ENCODE data around the gene USP2. TPM values are rescaled to one million over a fixed set of nuclear protein-coding genes. Genes with fewer than 3 reads are reported as not detected.

USP2 gene
- polyA plus RNA-seq, 1 experiment = 0.27 TPM

DNA sequence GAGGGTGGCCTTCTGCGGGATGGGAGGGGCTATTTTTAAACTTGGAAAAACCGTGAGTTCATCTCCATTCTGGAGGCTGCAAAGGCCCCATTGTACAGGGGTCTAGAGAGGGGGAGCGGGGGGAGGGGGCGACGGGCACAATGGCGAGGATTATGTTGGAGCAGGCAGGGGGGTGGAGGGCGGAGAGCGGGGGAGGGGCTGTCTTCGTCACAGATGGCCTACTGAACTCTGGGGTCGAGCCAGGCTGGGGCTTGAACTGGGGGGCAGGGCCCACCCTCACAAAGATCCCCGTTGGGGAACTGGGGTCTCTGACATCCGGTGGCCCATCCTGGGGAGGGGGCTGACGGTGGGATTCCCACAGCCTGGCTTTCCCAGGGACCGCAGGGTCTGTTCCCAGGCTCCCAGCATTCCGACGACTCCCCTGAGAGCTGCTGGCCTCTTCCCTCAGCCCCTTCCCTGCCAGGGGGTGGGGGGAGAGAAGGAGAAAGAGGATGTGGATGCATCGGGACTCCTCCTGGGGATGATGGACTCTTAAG is 61.2 kb downstream of the USP2 start:
- DNase-seq (ENCODE audit: low read depth) = no peak
- Histone ChIP-seq H3K36me3 (ENCODE audit: control insufficient read depth, insufficient read depth, low read length) (no peaks in the 10 kb centered on the region), H3K4me3 (ENCODE audit: low read depth, low read length) (peak overlapping the region; percentile 22), H3K27me3 (ENCODE audit: control insufficient read depth, insufficient read depth, low read length) (peaks cover 2% of the 10 kb centered on the region)
- ChIA-PET CTCF (interaction anchor here (0.9 to 8.7 kb wide), 11 partner anchors 8 to 154 kb away, joined by 3 to 146 read pairs (median 4); partner anchors contain the start of gene C1QTNF5), POLR2A (interaction anchor here (1.0 kb wide), 1 partner anchor 98 kb away, joined by 4 read pairs; no protein-coding TSS in a partner anchor)
- no peak for TF ChIP-seq CTCF (IDR thresholded peaks at IDR 0.05; ENCODE audit: insufficient read depth, low read depth, low read length)

GRCh38 chr11:119319700-119320239 is 61.7 kb downstream of the USP2 start:
- DNase-seq (ENCODE audit: low read depth) = no peak
- Histone ChIP-seq H3K27me3 (ENCODE audit: control insufficient read depth, insufficient read depth, low read length) (peaks cover 2% of the 10 kb centered on the region), H3K36me3 (ENCODE audit: control insufficient read depth, insufficient read depth, low read length) (no peaks in the 10 kb centered on the region), H3K4me3 (ENCODE audit: low read depth, low read length) (no peak overlapping the region)
- no peak for TF ChIP-seq CTCF (IDR thresholded peaks at IDR 0.05; ENCODE audit: insufficient read depth, low read depth, low read length)
- CTCF ChIA-PET = interaction anchor here (0.9 to 1.9 kb wide), 6 partner anchors 7 to 155 kb away, joined by 3 to 4 read pairs (median 3); no protein-coding TSS in a partner anchor
- POLR2A ChIA-PET = no interaction called here

DNA sequence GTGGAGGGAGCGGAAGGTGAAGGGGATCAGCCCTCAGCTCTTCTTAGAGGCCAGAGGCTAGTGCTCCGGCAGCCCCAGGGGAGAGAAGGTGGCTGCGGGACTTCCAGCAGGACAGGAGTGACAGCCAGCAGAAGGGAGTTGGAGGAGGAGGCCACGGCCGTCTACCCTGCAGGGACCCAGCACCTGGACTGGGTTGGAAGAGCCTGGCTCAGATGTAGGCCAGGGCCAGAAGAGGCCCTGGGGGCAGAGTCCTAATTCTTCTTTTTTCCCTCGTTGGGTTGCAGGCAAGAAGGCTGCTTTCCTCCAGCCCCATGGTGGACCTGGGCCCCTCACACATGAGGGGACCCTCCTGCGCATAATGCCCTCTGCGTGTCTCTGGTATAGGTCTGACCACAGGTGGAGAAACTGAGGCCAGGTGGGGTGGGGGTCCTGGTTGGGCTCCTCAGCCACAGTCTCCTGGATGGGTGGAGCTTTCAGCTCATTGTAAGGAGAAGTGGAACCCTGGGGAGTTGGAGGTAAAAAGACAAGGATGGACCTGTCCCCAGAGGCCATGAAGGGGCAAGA is 62.3 kb downstream of the USP2 start:
- no peak for DNase-seq (ENCODE audit: low read depth)
- no peak for TF ChIP-seq CTCF (IDR thresholded peaks at IDR 0.05; ENCODE audit: insufficient read depth, low read depth, low read length)
- CTCF ChIA-PET = interaction anchor here (0.9 to 1.9 kb wide), 6 partner anchors 18 to 155 kb away, joined by 3 to 4 read pairs (median 3); no protein-coding TSS in a partner anchor
- POLR2A ChIA-PET = no interaction called here
- H3K27me3 ChIP-seq (ENCODE audit: control insufficient read depth, insufficient read depth, low read length) = peaks cover 2% of the 10 kb centered on the region
- H3K36me3 ChIP-seq (ENCODE audit: control insufficient read depth, insufficient read depth, low read length) = no peaks in the 10 kb centered on the region
- H3K4me3 ChIP-seq (ENCODE audit: low read depth, low read length) = no peak overlapping the region

DNA sequence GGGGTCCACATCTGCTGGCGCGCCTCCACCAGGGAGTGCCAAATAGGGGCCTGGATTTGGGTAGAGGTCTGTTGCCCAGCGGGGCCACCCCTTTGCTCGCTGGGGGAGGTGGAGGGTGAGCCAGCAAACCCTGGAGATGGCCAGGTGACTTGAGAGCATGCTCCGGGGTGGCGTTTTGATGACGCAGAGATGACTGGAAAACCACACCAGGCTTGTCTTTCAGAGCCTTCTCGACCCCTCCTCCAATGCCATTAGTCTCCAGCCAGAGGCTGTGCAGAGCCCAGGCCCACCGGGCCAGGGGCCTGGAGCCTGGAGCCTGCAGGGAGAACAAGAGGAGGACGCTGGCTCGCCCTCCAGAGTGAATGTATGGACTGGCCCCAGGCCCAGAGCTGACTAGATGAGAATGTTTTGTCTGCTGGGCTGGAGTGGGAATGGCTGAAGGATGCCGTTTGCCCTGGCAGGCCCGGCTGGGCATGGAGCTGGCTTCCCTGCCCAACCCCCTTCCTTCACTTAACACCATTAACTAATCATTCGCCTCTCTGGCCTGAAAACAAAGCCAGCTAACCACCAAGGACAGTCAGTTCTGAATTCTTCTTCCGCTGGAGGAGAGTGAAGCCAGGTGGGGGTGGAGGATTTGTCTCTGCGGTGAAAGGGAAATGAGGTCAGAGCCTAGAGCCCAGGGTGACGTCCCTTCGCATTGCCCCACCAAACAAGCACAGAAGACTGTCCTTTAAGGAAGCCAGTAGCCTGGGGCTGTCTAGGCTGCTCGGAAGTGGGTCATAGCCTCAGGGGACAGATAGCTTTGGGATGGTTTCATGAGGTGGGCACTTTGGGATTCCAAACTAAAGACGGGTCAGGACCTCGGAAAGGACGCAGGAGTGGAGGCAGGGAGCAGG is 63.0 kb downstream of the USP2 start:
- H3K4me3 ChIP-seq (ENCODE audit: low read depth, low read length) = no peak overlapping the region
- POLR2A ChIA-PET = no interaction called here

More for the DNA sequence above, 63.0 kb downstream of the USP2 start:
- no peak for TF ChIP-seq CTCF (IDR thresholded peaks at IDR 0.05; ENCODE audit: insufficient read depth, low read depth, low read length)
- no peak for DNase-seq (ENCODE audit: low read depth)
- CTCF ChIA-PET = interaction anchor here (1.1 to 1.9 kb wide), 4 partner anchors 19 to 173 kb away, joined by 3 to 5 read pairs (median 4); no protein-coding TSS in a partner anchor
- H3K27me3 ChIP-seq (ENCODE audit: control insufficient read depth, insufficient read depth, low read length) = peaks cover 2% of the 10 kb centered on the region
- H3K36me3 ChIP-seq (ENCODE audit: control insufficient read depth, insufficient read depth, low read length) = no peaks in the 10 kb centered on the region

All from BJ (cell line).